GM12878 (cell line): ENCODE data around the gene TAF3.

Experiments
- CTCF ChIP-seq, 3 experiments: IDR thresholded peaks in 2 of 3; conservative IDR thresholded peaks in 1 of 3; 2 replicates each; pipeline ENCODE4 v1.5.1; 2011; ENCODE audit warnings: low read depth in 3 of 3, low read length in 3 of 3, mild to moderate bottlenecking in 3 of 3, control low read depth in 2 of 3, moderate library complexity in 2 of 3, inconsistent platforms in 1 of 3, mixed read lengths in 1 of 3; ENCODE audit not compliant: control insufficient read depth in 2 of 3, insufficient read depth in 1 of 3; ENCODE audit errors: extremely low read depth in 1 of 3
- JUND ChIP-seq: IDR thresholded peaks from 2 replicates; pipeline ENCODE4 v1.6.1; 2012; ENCODE audit warnings: low read depth, mild to moderate bottlenecking, low read length, improper control_type of control experiment, moderate library complexity
- MAX ChIP-seq: IDR thresholded peaks from 2 replicates; pipeline ENCODE4 v1.6.1; 2012; ENCODE audit warnings: low read depth, low read length, improper control_type of control experiment
- RAD21 ChIP-seq: IDR thresholded peaks from 2 replicates; pipeline ENCODE4 v1.6.1; 2011; ENCODE audit warnings: mild to moderate bottlenecking, low read depth, low read length, moderate library complexity; ENCODE audit not compliant: insufficient read depth

GRCh38 chr10:8006274-8006999 lies 188.1 kb downstream of the TAF3 start:
- TF ChIP-seq CTCF (IDR thresholded peaks at IDR 0.05 in 2 of 3, conservative IDR thresholded peaks at IDR 0.05 in 1 of 3; ENCODE audit: control insufficient read depth in 2 of 3, extremely low read depth in 1 of 3, insufficient read depth in 1 of 3, low read depth in 3 of 3, low read length in 3 of 3) = no peak
- TF ChIP-seq JUND = no peak
- no peak for TF ChIP-seq RAD21
- TF ChIP-seq MAX = no peak
